Smooth muscle cell (in vitro differentiated cells): ENCODE measurements around the gene RPS19BP1. TPM values are rescaled to one million over a fixed set of nuclear protein-coding genes. Genes with fewer than 3 reads are reported as not detected.

ENCODE experiments used
- DNase-seq: peaks from one replicate; lab custom pipeline; 2025; ENCODE audit not compliant: unreplicated experiment; lab: John Stamatoyannopoulos, UW
- H2AFZ ChIP-seq: fragments of 200-600 bp; sonication (generic); 2 replicates; pipeline ENCODE4 v1.6.0; 2016; ENCODE audit warnings: antibody characterized with exemption, low read depth, mild to moderate bottlenecking
- H3F3A ChIP-seq: fragments of 200-600 bp; sonication (generic); 2 replicates; pipeline ENCODE4 v1.6.0; 2017; ENCODE audit warnings: antibody characterized with exemption, low read depth
- H3K27ac ChIP-seq: fragments of 200-600 bp; sonication (generic); 2 replicates; pipeline ENCODE4 v1.5.1; 2016; ENCODE audit warnings: low read depth, mild to moderate bottlenecking
- H3K27me3 ChIP-seq: fragments of 200-600 bp; sonication (generic); 2 replicates; pipeline ENCODE4 v1.6.1; 2016; ENCODE audit warnings: low read depth, mild to moderate bottlenecking
- H3K36me3 ChIP-seq: fragments of 200-600 bp; sonication (generic); 2 replicates; pipeline ENCODE4 v1.5.1; 2016; ENCODE audit warnings: low read depth
- H3K4me1 ChIP-seq: fragments of 200-600 bp; sonication (generic); 2 replicates; pipeline ENCODE4 v1.5.1; 2016; ENCODE audit warnings: low read depth
- H3K4me2 ChIP-seq: fragments of 200-600 bp; sonication (generic); 2 replicates; pipeline ENCODE4 v1.6.0; 2016; ENCODE audit warnings: mild to moderate bottlenecking
- H3K4me3 ChIP-seq: fragments of 200-600 bp; sonication (generic); 2 replicates; pipeline ENCODE4 v1.5.1; 2016; ENCODE audit warnings: mild to moderate bottlenecking
- H3K79me2 ChIP-seq: fragments of 200-600 bp; sonication (generic); 2 replicates; pipeline ENCODE4 v1.6.0; 2016; ENCODE audit warnings: low read depth, mild to moderate bottlenecking
- H3K9ac ChIP-seq: fragments of 200-600 bp; sonication (generic); 2 replicates; pipeline ENCODE4 v1.6.0; 2016; ENCODE audit warnings: low read depth
- H3K9me3 ChIP-seq: fragments of 200-600 bp; sonication (generic); replicated peaks from 2 replicates; pipeline ENCODE4 v1.5.1; 2016; ENCODE audit warnings: low read depth
- H4K20me1 ChIP-seq: fragments of 200-600 bp; sonication (generic); 2 replicates; pipeline ENCODE4 v1.6.0; 2016; ENCODE audit warnings: low read depth
- CTCF ChIP-seq: fragments of 200-600 bp; sonication (generic); IDR thresholded peaks from 2 replicates; pipeline ENCODE4 v1.5.1; 2017; ENCODE audit warnings: borderline replicate concordance, mild to moderate bottlenecking, antibody characterized with exemption; ENCODE audit not compliant: insufficient read depth, poor library complexity, severe bottlenecking
- WGBS: methylation state at CpG from one replicate; pipeline ENCODE4 v1.1.7; 2016; ENCODE audit warnings: low lambda C conversion rate; 5-methylcytosine and 5-hydroxymethylcytosine counted together
- polyA plus RNA-seq: library from polyadenylated mRNA; unstranded; fragments of >200 nt; fragmentation: Nextera tagmentation; extraction: Ambion mirVana; gene quantifications from 2 replicates; pipeline ENCODE4 v1.2.1, GENCODE V29; 2016
- total RNA-seq: library from RNA; depleted of rRNA; stranded (reverse); fragments of >200 nt; gene quantifications from 2 replicates; pipeline ENCODE4 v1.2.3, GENCODE V29; 2014

RPS19BP1 gene
- total and polyA plus RNA-seq, 2 experiments from 2014 or later = 71.6 to 97.1 TPM

- H3K27me3 ChIP-seq = no peaks in the 10 kb centered on the region
- no peaks in the 10 kb centered on the region for H3K4me1 ChIP-seq
- H3K27ac ChIP-seq = no peak overlapping the region
- H3K4me3 ChIP-seq = no peak overlapping the region
- no peak for TF ChIP-seq CTCF
- H3K36me3 ChIP-seq = no peaks in the 10 kb centered on the region
- H2AFZ ChIP-seq = no peak overlapping the region
- no peaks in the 10 kb centered on the region for H3K9me3 ChIP-seq
- no peak for DNase-seq
- 77% methylated on average over 3 of the region's 3 CpGs for WGBS
- H4K20me1 ChIP-seq = no peaks in the 10 kb centered on the region
- H3F3A ChIP-seq = no peaks in the 10 kb centered on the region
- no peak overlapping the region for H3K4me2 ChIP-seq
- H3K9ac ChIP-seq = no peak overlapping the region
- no peaks in the 10 kb centered on the region for H3K79me2 ChIP-seq
Measured at GRCh38 chr22:39570226-39570625, 37.7 kb upstream of the RPS19BP1 start.

GRCh38 chr22:39569066-39569465, 36.5 kb upstream of the RPS19BP1 start:
- H3K79me2 ChIP-seq = no peaks in the 10 kb centered on the region

GRCh38 chr22:39568278-39568981, 35.9 kb upstream of the RPS19BP1 start:
- Histone ChIP-seq H3K27me3 (no peaks in the 10 kb centered on the region), H2AFZ (no peak overlapping the region), H3K9ac (no peak overlapping the region), H3K4me1 (no peaks in the 10 kb centered on the region), H3F3A (no peaks in the 10 kb centered on the region), H3K27ac (no peak overlapping the region), H3K36me3 (no peaks in the 10 kb centered on the region), H3K9me3 (no peaks in the 10 kb centered on the region), H3K4me3 (no peak overlapping the region), H3K79me2 (no peaks in the 10 kb centered on the region), H3K4me2 (no peak overlapping the region), H4K20me1 (no peaks in the 10 kb centered on the region)
- no peak for TF ChIP-seq CTCF
- 91% methylated on average over 19 of the region's 19 CpGs for WGBS
- no peak for DNase-seq

More at GRCh38 chr22:39569066-39569465, 36.5 kb upstream of the RPS19BP1 start:
- H3K27ac ChIP-seq = no peak overlapping the region
- H2AFZ ChIP-seq = no peak overlapping the region
- no peaks in the 10 kb centered on the region for H3K9me3 ChIP-seq
- H3K9ac ChIP-seq = no peak overlapping the region
- H3K27me3 ChIP-seq = no peaks in the 10 kb centered on the region
- no peak overlapping the region for H3K4me3 ChIP-seq
- no peaks in the 10 kb centered on the region for H3K4me1 ChIP-seq
- H3K4me2 ChIP-seq = no peak overlapping the region
- no peak for DNase-seq
- WGBS = 98% methylated on average over 7 of the region's 7 CpGs
- no peaks in the 10 kb centered on the region for H3F3A ChIP-seq
- TF ChIP-seq CTCF = no peak
- H3K36me3 ChIP-seq = no peaks in the 10 kb centered on the region
- H4K20me1 ChIP-seq = no peaks in the 10 kb centered on the region
